Measurements from ENCODE around the gene COL6A6.

COL6A6 gene

GRCh38 chr3:130507746-130508145 is 9.2 kb upstream of the COL6A6 start:
- Histone ChIP-seq H3K27ac (no peak overlapping the region), H3K9me3 (ENCODE audit: severe bottlenecking) (no peaks in the 10 kb centered on the region), H3K27me3 (ENCODE audit: insufficient read depth, low read depth, severe bottlenecking) (peaks cover 4% of the 10 kb centered on the region), H3K4me3 (ENCODE audit: low read depth, low read length) (no peak overlapping the region), H3K36me3 (no peaks in the 10 kb centered on the region)
- no peak for DNase-seq
- no peak for TF ChIP-seq CTCF (IDR thresholded peaks at IDR 0.05; ENCODE audit: low read depth, low read length)

- no peak for TF ChIP-seq CTCF (IDR thresholded peaks at IDR 0.05; ENCODE audit: low read depth, low read length)
- Histone ChIP-seq H3K27me3 (ENCODE audit: insufficient read depth, low read depth, severe bottlenecking) (peaks cover 4% of the 10 kb centered on the region), H3K27ac (no peak overlapping the region), H3K9me3 (ENCODE audit: severe bottlenecking) (no peaks in the 10 kb centered on the region), H3K36me3 (no peaks in the 10 kb centered on the region), H3K4me3 (ENCODE audit: low read depth, low read length) (no peak overlapping the region)
- no peak for DNase-seq
Measured at GRCh38 chr3:130509008-130509407, 8.0 kb upstream of the COL6A6 start.

- peaks cover 42% of the 10 kb centered on the region for H3K27me3 ChIP-seq (ENCODE audit: insufficient read depth, low read depth, severe bottlenecking)
- no peak overlapping the region for H3K27ac ChIP-seq
- no peaks in the 10 kb centered on the region for H3K9me3 ChIP-seq (ENCODE audit: severe bottlenecking)
- H3K4me3 ChIP-seq (ENCODE audit: low read depth, low read length) = no peak overlapping the region
- no peak for DNase-seq
- no peaks in the 10 kb centered on the region for H3K36me3 ChIP-seq
- TF ChIP-seq CTCF (IDR thresholded peaks at IDR 0.05; ENCODE audit: low read depth, low read length) = no peak
Measured at GRCh38 chr3:130514681-130515080, 2.3 kb upstream of the COL6A6 start.

DNA sequence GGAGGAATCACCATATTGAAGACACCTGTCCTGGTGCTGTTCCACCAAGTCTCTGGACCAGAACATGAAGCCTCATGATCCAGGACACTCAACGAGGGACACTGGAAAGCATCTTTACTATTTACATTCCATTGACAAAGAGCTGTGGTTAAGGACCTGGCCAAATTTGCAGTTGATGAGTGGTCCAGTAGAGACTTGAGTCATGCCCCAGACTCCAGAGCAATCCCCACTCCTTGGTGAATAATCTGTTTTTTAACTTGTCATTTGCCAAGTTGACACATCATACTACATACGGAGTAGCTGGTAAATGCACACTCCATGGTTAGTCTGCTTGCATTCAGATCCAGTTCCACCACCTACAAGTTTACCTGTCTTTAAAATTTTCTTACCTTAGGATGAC is 1.2 kb upstream of the COL6A6 start:
- Histone ChIP-seq H3K4me3 (ENCODE audit: low read depth, low read length) (no peak overlapping the region), H3K27me3 (ENCODE audit: insufficient read depth, low read depth, severe bottlenecking) (peaks cover 42% of the 10 kb centered on the region), H3K36me3 (no peaks in the 10 kb centered on the region), H3K27ac (no peak overlapping the region), H3K9me3 (ENCODE audit: severe bottlenecking) (no peaks in the 10 kb centered on the region)
- no peak for DNase-seq
- no peak for TF ChIP-seq CTCF (IDR thresholded peaks at IDR 0.05; ENCODE audit: low read depth, low read length)

GRCh38 chr3:130517602-130518001 is 625 bp downstream of the COL6A6 start:
- TF ChIP-seq CTCF (IDR thresholded peaks at IDR 0.05; ENCODE audit: low read depth, low read length) = no peak
- Histone ChIP-seq H3K27me3 (ENCODE audit: insufficient read depth, low read depth, severe bottlenecking) (peaks cover 49% of the 10 kb centered on the region), H3K4me3 (ENCODE audit: low read depth, low read length) (no peak overlapping the region), H3K36me3 (no peaks in the 10 kb centered on the region), H3K9me3 (ENCODE audit: severe bottlenecking) (no peaks in the 10 kb centered on the region), H3K27ac (no peak overlapping the region)
- no peak for DNase-seq

GRCh38 chr3:130519754-130520153 is 2.8 kb downstream of the COL6A6 start:
- DNase-seq = no peak
- H3K27me3 ChIP-seq (ENCODE audit: insufficient read depth, low read depth, severe bottlenecking) = peaks cover 57% of the 10 kb centered on the region

More at GRCh38 chr3:130519754-130520153, 2.8 kb downstream of the COL6A6 start:
- no peaks in the 10 kb centered on the region for H3K9me3 ChIP-seq (ENCODE audit: severe bottlenecking)
- TF ChIP-seq CTCF (IDR thresholded peaks at IDR 0.05; ENCODE audit: low read depth, low read length) = no peak
- no peak overlapping the region for H3K4me3 ChIP-seq (ENCODE audit: low read depth, low read length)
- no peak overlapping the region for H3K27ac ChIP-seq
- H3K36me3 ChIP-seq = no peaks in the 10 kb centered on the region

Measured in WERI-Rb-1 (cell line).